H1 (cell line): ENCODE results near the gene LMAN1L. TPM values are rescaled to one million over a fixed set of nuclear protein-coding genes. Genes with fewer than 3 reads are reported as not detected.

ENCODE experiments used
- CTCF ChIA-PET: fragments of 300-600 bp; sonication (Branson Sonifier 250); formaldehyde crosslinking; loops from one replicate; lab custom pipeline; 2021; ENCODE audit not compliant: partially characterized antibody; lab: Charles Lee
- POLR2A ChIA-PET: fragments of 300-600 bp; sonication (Branson Sonifier 250); formaldehyde crosslinking; loops from one replicate; lab custom pipeline; 2021; ENCODE audit warnings: inconsistent platforms; ENCODE audit not compliant: partially characterized antibody; lab: Charles Lee
- DNase-seq, 2 experiments: peaks; one replicate each; pipeline versions ENCODE4 v3.0.0 to v3.0.0-alpha.2; 2010 to 2022; ENCODE audit warnings: low spot score in 2 of 2, low read depth in 1 of 2, mixed read lengths in 1 of 2
- FAIRE-seq: peaks from 2 replicates; lab custom pipeline; 2011; peaks lifted over from hg19 to GRCh38; lab: Jason Lieb, UNC
- H2AFZ ChIP-seq: 2 replicates; pipeline ENCODE4 v1.8.1; 2012; ENCODE audit warnings: low read length, inconsistent platforms
- H2AK5ac ChIP-seq: 2 replicates; pipeline ENCODE4 v1.6.1; 2013; ENCODE audit warnings: low read depth, low read length
- H2BK120ac ChIP-seq: replicated peaks from 2 replicates; pipeline ENCODE3; 2013; ENCODE audit warnings: low read depth, low read length, inconsistent platforms
- H2BK12ac ChIP-seq: 2 replicates; pipeline ENCODE4 v1.6.1; 2013; ENCODE audit warnings: low read depth, low read length
- H2BK15ac ChIP-seq: 2 replicates; pipeline ENCODE4 v1.6.1; 2013; ENCODE audit warnings: low read length
- H2BK20ac ChIP-seq: 2 replicates; pipeline ENCODE4 v1.6.1; 2013; ENCODE audit warnings: low read length
- H2BK5ac ChIP-seq: 2 replicates; pipeline ENCODE4 v1.6.1; 2013; ENCODE audit warnings: low read depth, low read length
- H3K14ac ChIP-seq: 2 replicates; pipeline ENCODE4 v1.6.1; 2013; ENCODE audit warnings: inconsistent platforms; ENCODE audit not compliant: insufficient read length
- H3K18ac ChIP-seq: 2 replicates; pipeline ENCODE4 v1.6.1; 2013; ENCODE audit warnings: low read length; ENCODE audit errors: extremely low read depth
- H3K23ac ChIP-seq: 2 replicates; pipeline ENCODE4 v1.6.1; 2013; ENCODE audit warnings: inconsistent platforms; ENCODE audit not compliant: insufficient read length
- H3K23me2 ChIP-seq: 2 replicates; pipeline ENCODE4 v1.6.1; 2013; ENCODE audit warnings: low read depth, low read length
- H3K27ac ChIP-seq: 2 replicates; pipeline ENCODE4 v1.6.1; 2011; ENCODE audit warnings: low read depth, low read length, inconsistent platforms
- H3K27me3 ChIP-seq, 4 experiments: replicated peaks in 1 of 4; 1 replicate in 1 of 4; 2 replicates in 3 of 4; pipeline versions ENCODE4 v1.6.1 to v1.8.1; 2011 to 2013; ENCODE audit warnings: low read length in 3 of 4, mild to moderate bottlenecking in 3 of 4, inconsistent platforms in 2 of 4, mixed read lengths in 2 of 4, moderate library complexity in 1 of 4; ENCODE audit not compliant: control insufficient read depth in 3 of 4, insufficient read depth in 3 of 4; ENCODE audit errors: extremely low read depth in 1 of 4
- H3K36me3 ChIP-seq, 4 experiments: 2 replicates each; pipeline versions ENCODE4 v1.6.1 to v1.8.1; 2011 to 2013; ENCODE audit warnings: mild to moderate bottlenecking in 4 of 4, low read length in 3 of 4, moderate library complexity in 2 of 4, control low read depth in 1 of 4, inconsistent platforms in 1 of 4; ENCODE audit not compliant: insufficient read depth in 4 of 4, control insufficient read depth in 2 of 4
- H3K4ac ChIP-seq: replicated peaks from 2 replicates; pipeline ENCODE3; 2013; ENCODE audit warnings: low read length, low read depth, mixed read lengths, inconsistent platforms; ENCODE audit not compliant: insufficient read length
- H3K4me1 ChIP-seq, 4 experiments: replicated peaks in 1 of 4; 1 replicate in 1 of 4; 2 replicates in 3 of 4; pipeline versions ENCODE4 v1.6.1 to v1.8.1; 2011 to 2013; ENCODE audit warnings: low read length in 3 of 4, inconsistent platforms in 2 of 4, mixed read lengths in 1 of 4; ENCODE audit not compliant: insufficient read depth in 4 of 4, control insufficient read depth in 3 of 4
- H3K4me2 ChIP-seq, 2 experiments: 2 replicates each; pipeline versions ENCODE4 v1.6.1 to v1.8.1; 2011 to 2013; ENCODE audit warnings: low read depth in 2 of 2, low read length in 2 of 2, control low read depth in 1 of 2, inconsistent platforms in 1 of 2, mild to moderate bottlenecking in 1 of 2; ENCODE audit not compliant: insufficient read depth in 1 of 2
- H3K4me3 ChIP-seq, 4 experiments: fragments of 200-600, 300-600 bp in 1 of 4; sonication (generic), shearing (Covaris generic), sonication (Bioruptor Twin) in 1 of 4; 2 replicates each; pipeline versions ENCODE4 v1.5.1 to v1.8.1; 2011 to 2016; ENCODE audit warnings: low read length in 4 of 4, low read depth in 3 of 4, control low read depth in 2 of 4, inconsistent platforms in 2 of 4, mild to moderate bottlenecking in 2 of 4, mixed read lengths in 1 of 4, moderate library complexity in 1 of 4; ENCODE audit not compliant: insufficient read depth in 2 of 4; ENCODE audit errors: extremely low read depth in 1 of 4
- H3K56ac ChIP-seq: replicated peaks from 2 replicates; pipeline ENCODE3; 2013; ENCODE audit warnings: low read depth, mild to moderate bottlenecking, mixed read lengths, low read length, inconsistent platforms; ENCODE audit not compliant: insufficient read length
- H3K79me1 ChIP-seq: 2 replicates; pipeline ENCODE4 v1.6.1; 2013; ENCODE audit warnings: low read depth, low read length, control low read depth
- H3K79me2 ChIP-seq, 2 experiments: 2 replicates each; pipeline versions ENCODE4 v1.6.1 to v1.8.1; 2012 to 2013; ENCODE audit warnings: low read length in 2 of 2, mild to moderate bottlenecking in 2 of 2, inconsistent platforms in 1 of 2; ENCODE audit not compliant: insufficient read depth in 2 of 2, control insufficient read depth in 1 of 2
- H3K9ac ChIP-seq, 4 experiments: replicated peaks in 1 of 4; 1 replicate in 1 of 4; 2 replicates in 3 of 4; pipeline versions ENCODE4 v1.6.1 to v1.8.1; 2011 to 2013; ENCODE audit warnings: low read depth in 3 of 4, low read length in 3 of 4, control low read depth in 2 of 4, mild to moderate bottlenecking in 2 of 4, moderate library complexity in 2 of 4, inconsistent platforms in 1 of 4; ENCODE audit errors: extremely low read depth in 1 of 4
- H3K9me3 ChIP-seq, 2 experiments: 2 replicates each; pipeline versions ENCODE4 v1.6.1 to v1.8.1; 2012 to 2013; ENCODE audit warnings: mild to moderate bottlenecking in 2 of 2, moderate library complexity in 2 of 2, control low read depth in 1 of 2, inconsistent platforms in 1 of 2, low read depth in 1 of 2, low read length in 1 of 2, mixed read lengths in 1 of 2; ENCODE audit not compliant: insufficient read depth in 2 of 2
- H4K20me1 ChIP-seq, 2 experiments: replicated peaks in 1 of 2; 2 replicates each; pipeline versions ENCODE3 to v1.8.1; 2011 to 2013; ENCODE audit warnings: inconsistent platforms in 2 of 2, low read length in 2 of 2, mild to moderate bottlenecking in 1 of 2; ENCODE audit not compliant: insufficient read depth in 2 of 2, control insufficient read depth in 1 of 2
- H4K5ac ChIP-seq: 2 replicates; pipeline ENCODE4 v1.6.1; 2013; ENCODE audit warnings: low read length, low read depth, mixed read lengths, inconsistent platforms; ENCODE audit not compliant: insufficient read length
- H4K8ac ChIP-seq: 2 replicates; pipeline ENCODE4 v1.8.0; 2013; ENCODE audit warnings: mild to moderate bottlenecking, moderate library complexity, low read length, inconsistent platforms; ENCODE audit not compliant: insufficient read depth; ENCODE audit errors: extremely low read depth
- H4K91ac ChIP-seq: replicated peaks from 2 replicates; pipeline ENCODE3; 2013; ENCODE audit warnings: low read length, mixed read lengths, inconsistent platforms; ENCODE audit not compliant: insufficient read length
- CBX5 ChIP-seq: fragments of 300-800, 300-1000 bp; sonication (generic); IDR thresholded peaks from 2 replicates; pipeline ENCODE4 v1.7.1; 2016; ENCODE audit warnings: antibody characterized with exemption, low read length, low read depth
- CEBPB ChIP-seq: IDR thresholded peaks from 2 replicates; pipeline ENCODE4 v1.6.1; 2012; ENCODE audit warnings: low read depth, low read length
- CTBP2 ChIP-seq: IDR thresholded peaks from 2 replicates; pipeline ENCODE4 v1.7.0; 2011; ENCODE audit warnings: borderline replicate concordance, mild to moderate bottlenecking, moderate library complexity, mixed read lengths, low read length; ENCODE audit not compliant: insufficient read depth, insufficient read length
- E2F6 ChIP-seq: IDR thresholded peaks from 2 replicates; pipeline ENCODE4 v1.6.1; 2012; ENCODE audit warnings: inconsistent platforms
- MAX ChIP-seq: IDR thresholded peaks from 2 replicates; pipeline ENCODE4 v1.6.1; 2012; ENCODE audit warnings: inconsistent platforms
- NRF1 ChIP-seq: IDR thresholded peaks from 2 replicates; pipeline ENCODE4 v1.6.1; 2011; ENCODE audit warnings: mild to moderate bottlenecking, low read depth, low read length, improper control_type of control experiment
- RAD21 ChIP-seq, 2 experiments: IDR thresholded peaks in 1 of 2; conservative IDR thresholded peaks in 1 of 2; 2 replicates each; pipeline ENCODE4 v1.6.1; 2011; ENCODE audit warnings: low read depth in 2 of 2, low read length in 2 of 2, improper control_type of control experiment in 1 of 2, inconsistent platforms in 1 of 2, mild to moderate bottlenecking in 1 of 2, moderate library complexity in 1 of 2
- SP4 ChIP-seq: IDR thresholded peaks from 2 replicates; pipeline ENCODE4 v1.6.1; 2012; ENCODE audit warnings: low read length, inconsistent platforms
- SUZ12 ChIP-seq: fragments of 200-600 bp; sonication (generic); IDR thresholded peaks from 2 replicates; pipeline ENCODE4 v1.6.1; 2012; ENCODE audit warnings: mild to moderate bottlenecking, inconsistent platforms, low read length, moderate library complexity, mixed read lengths
- TAF1 ChIP-seq: IDR thresholded peaks from 2 replicates; pipeline ENCODE4 v1.6.1; 2011; ENCODE audit warnings: mild to moderate bottlenecking, low read depth, low read length
- TAF7 ChIP-seq: optimal IDR thresholded peaks from 2 replicates; pipeline ENCODE3; 2011; ENCODE audit warnings: low read depth, mild to moderate bottlenecking, inconsistent platforms, low read length, moderate library complexity, borderline replicate concordance
- TBP ChIP-seq: IDR thresholded peaks from 2 replicates; pipeline ENCODE4 v1.6.1; 2011; ENCODE audit warnings: low read depth, low read length, improper control_type of control experiment
- WGBS, 2 experiments: shearing (Covaris generic) in 1 of 2; methylation state at CpG; one replicate each; pipeline versions ENCODE4 v1.1.6 to v1.1.7; 2013 to 2015; ENCODE audit warnings: low lambda C conversion rate in 2 of 2, mixed read lengths in 2 of 2, inconsistent platforms in 1 of 2, low coverage in 1 of 2, missing lambda C conversion rate in 1 of 2; ENCODE audit not compliant: insufficient replicate concordance in 2 of 2, insufficient coverage in 1 of 2, insufficient read length in 1 of 2; ENCODE audit errors: extremely low coverage in 1 of 2, missing lambda C conversion rate in 1 of 2; 5-methylcytosine and 5-hydroxymethylcytosine counted together
- polyA plus RNA-seq, 7 experiments: library from polyadenylated mRNA; depleted of rRNA in 3 of 7; stranded (reverse) in 5 of 7; unstranded in 2 of 7; fragments of >200 nt in 5 of 7; fragments of 200-250 nt in 2 of 7; gene quantifications; 1 replicate in 5 of 7; 2 replicates in 1 of 7; 4 replicates in 1 of 7; pipeline versions ENCODE4 v1.2.1 to v1.2.3, GENCODE V29; 2011 to 2013; ENCODE audit warnings: missing spikeins in 2 of 7, mixed read lengths in 2 of 7
- total RNA-seq: library from RNA; stranded (reverse); fragmentation: NEBNext Ultra II Directional; extraction: Animal tissue kit (Norgen Biotek cat#: 25700); gene quantifications from 2 replicates; pipeline ENCODE4 v1.2.1, GENCODE V29; 2021

The LMAN1L gene
- total and polyA plus RNA-seq, 2 of the 8 experiments (the other 6 are each of a cell fraction or from before 2014, with no cell fraction given): not detected

- CTCF ChIA-PET: interaction anchor here (0.6 to 53.7 kb wide), 8 partner anchors 8 to 941 kb away, joined by 3 to 1439 read pairs (median 6); partner anchors contain the start of genes CLK3 and CSK
- no peak overlapping the region for H2BK12ac ChIP-seq
- no peaks in the 10 kb centered on the region for H3K23me2 ChIP-seq
- H2AK5ac ChIP-seq: no peak overlapping the region
- WGBS, 2 experiments: 90% methylated on average over 14 of the region's 14 CpGs; no CpG with 5 or more reads in 1 of the 2 experiments
- H3K14ac ChIP-seq: no peak overlapping the region
- H3K36me3 ChIP-seq: no peaks in the 10 kb centered on the region
- H2BK15ac ChIP-seq: no peak overlapping the region
- H3K18ac ChIP-seq: no peak overlapping the region
- H3K4me1 ChIP-seq: peaks cover 0 to 12% (median 5%) of the 10 kb centered on the region in 4 experiments; a peak in 6 of 7 replicates
- H3K56ac ChIP-seq: no peak overlapping the region
- no peak overlapping the region for H3K4me2 ChIP-seq
- H4K91ac ChIP-seq: no peak overlapping the region
- H2BK120ac ChIP-seq: no peak overlapping the region
- no peak overlapping the region for H3K23ac ChIP-seq
- POLR2A ChIA-PET: interaction anchor here (0.6 to 1.0 kb wide), 2 partner anchors 11 to 12 kb away, joined by 4 to 6 read pairs; no protein-coding TSS in a partner anchor
- H3K9ac ChIP-seq: no peak overlapping the region
- H3K27me3 ChIP-seq: no peaks in the 10 kb centered on the region
- no peaks in the 10 kb centered on the region for H3K9me3 ChIP-seq
- no peak overlapping the region for H2BK20ac ChIP-seq
- no peak overlapping the region for H3K4ac ChIP-seq
- no peak for DNase-seq
- no peak for FAIRE-seq
- H3K79me2 ChIP-seq: peaks cover 0 to 2% of the 10 kb centered on the region in 2 experiments; a peak in 1 of 4 replicates
- H2AFZ ChIP-seq: no peak overlapping the region
- H3K27ac ChIP-seq: no peak overlapping the region
- H4K5ac ChIP-seq: no peak overlapping the region
- H4K20me1 ChIP-seq: peaks cover 18 to 38% of the 10 kb centered on the region in 2 experiments
- H3K4me3 ChIP-seq: no peak overlapping the region
- no peak overlapping the region for H4K8ac ChIP-seq
- no peak overlapping the region for H2BK5ac ChIP-seq
- peaks cover 13% of the 10 kb centered on the region; the same call in 1 of the 2 replicates for H3K79me1 ChIP-seq
- TF ChIP-seq SUZ12 (no peak), MAX (no peak), CBX5 (no peak), NRF1 (no peak), TBP (no peak), E2F6 (no peak), RAD21 (IDR thresholded peaks at IDR 0.05 in 1 of 2, conservative IDR thresholded peaks at IDR 0.05 in 1 of 2; ENCODE audit: low read depth in 2 of 2, low read length in 2 of 2) (no peak), TAF1 (no peak), SP4 (no peak), TAF7 (no peak), CEBPB (no peak), CTBP2 (no peak)
Measured at GRCh38 chr15:74795966-74796625, 16.5 kb upstream of the LMAN1L start.
